GM12878 (cell line): ENCODE measurements around the gene TTF2. TPM values are rescaled to one million over a fixed set of nuclear protein-coding genes. Genes with fewer than 3 reads are reported as not detected.

Experiments used
- ATAC-seq: fragments of 200-7000 bp; cut with Tn5 transposase; 3 replicates; pipeline ENCODE4 v1.9.1; 2020; ENCODE audit warnings: mild to moderate bottlenecking, moderate library complexity
- BruUV-seq: library from RNA; stranded (reverse); fragments of 400-500 nt; replicated peaks from 2 replicates; lab custom pipeline; 2021; lab: Mats Ljungman, UMichigan
- CTCF ChIA-PET: fragments of 300-600 bp; sonication (Branson Sonifier 250); formaldehyde crosslinking; extraction: SDS; loops from one replicate; lab custom pipeline; 2021; ENCODE audit warnings: inconsistent platforms; lab: Yijun Ruan, JAX
- POLR2A ChIA-PET: fragments of 350-600 bp; formaldehyde crosslinking; extraction: SDS; loops from one replicate; lab custom pipeline; 2021; ENCODE audit warnings: inconsistent platforms; lab: Charles Lee
- RAD21 ChIA-PET: fragments of 300-600 bp; sonication (Branson Sonifier 250); formaldehyde crosslinking; loops from one replicate; lab custom pipeline; 2023; ENCODE audit warnings: antibody characterized with exemption; ENCODE audit not compliant: unreplicated experiment; lab: Charles Lee
- SMC1A ChIA-PET: fragments of 300-600 bp; sonication (Branson Sonifier 250); formaldehyde crosslinking; loops from one replicate; lab custom pipeline; 2023; ENCODE audit not compliant: unreplicated experiment, uncharacterized antibody; lab: Charles Lee
- DNase-seq: peaks from one replicate; pipeline ENCODE4 v3.0.0-alpha.2; 2011; ENCODE audit warnings: low read depth, low spot score
- FAIRE-seq: peaks from 3 replicates; lab custom pipeline; 2011; peaks lifted over from hg19 to GRCh38; lab: Jason Lieb, UNC
- H2AFZ ChIP-seq: 2 replicates; pipeline ENCODE4 v1.6.0; 2011; ENCODE audit warnings: low read depth, low read length, control low read depth; ENCODE audit not compliant: control insufficient read depth
- H3K27ac ChIP-seq: 2 replicates; pipeline ENCODE4 v1.5.1; 2011; ENCODE audit warnings: control low read depth; ENCODE audit not compliant: control insufficient read depth, insufficient read depth
- H3K27me3 ChIP-seq, 2 experiments: replicated peaks in 1 of 2; 2 replicates each; pipeline versions ENCODE4 v1.6.0 to v1.6.1; 2011; ENCODE audit warnings: low read length in 1 of 2; ENCODE audit not compliant: control insufficient read depth in 2 of 2, insufficient read depth in 2 of 2
- H3K36me3 ChIP-seq, 2 experiments: 2 replicates each; pipeline ENCODE4 v1.5.1; 2011; ENCODE audit warnings: low read length in 1 of 2; ENCODE audit not compliant: control insufficient read depth in 2 of 2, insufficient read depth in 2 of 2
- H3K4me1 ChIP-seq: 2 replicates; pipeline ENCODE4 v1.6.1; 2011; ENCODE audit warnings: mild to moderate bottlenecking, low read length, moderate library complexity, mixed read lengths; ENCODE audit not compliant: control insufficient read depth, insufficient read depth
- H3K4me2 ChIP-seq: 2 replicates; pipeline ENCODE4 v1.6.0; 2011; ENCODE audit warnings: control low read depth; ENCODE audit not compliant: control insufficient read depth, insufficient read depth
- H3K4me3 ChIP-seq: fragments of 200-600 bp; sonication (generic); 2 replicates; pipeline ENCODE4 v1.5.1; 2016
- H3K79me2 ChIP-seq: 2 replicates; pipeline ENCODE4 v1.6.0; 2011; ENCODE audit warnings: low read length; ENCODE audit not compliant: control insufficient read depth, insufficient read depth
- H3K9ac ChIP-seq: 2 replicates; pipeline ENCODE4 v1.8.0; 2011; ENCODE audit warnings: low read length, control low read depth, mixed read lengths; ENCODE audit not compliant: control insufficient read depth, insufficient read depth
- H3K9me3 ChIP-seq: replicated peaks from 3 replicates; pipeline ENCODE4 v1.5.1; 2011; ENCODE audit warnings: mild to moderate bottlenecking, low read length; ENCODE audit not compliant: control insufficient read depth, insufficient read depth
- H4K20me1 ChIP-seq: 2 replicates; pipeline ENCODE4 v1.6.0; 2011; ENCODE audit not compliant: control insufficient read depth, insufficient read depth
- E2F4 ChIP-seq: IDR thresholded peaks from 2 replicates; pipeline ENCODE4 v1.6.1; 2012; ENCODE audit warnings: low read depth, low read length, improper control_type of control experiment
- KAT2A ChIP-seq: conservative IDR thresholded peaks from 2 replicates; pipeline ENCODE4 v1.6.1; 2011; ENCODE audit warnings: low read depth, low read length; ENCODE audit not compliant: control insufficient read depth
- TBL1XR1 ChIP-seq: IDR thresholded peaks from 2 replicates; pipeline ENCODE4 v1.6.1; 2012; ENCODE audit warnings: low read depth, low read length, improper control_type of control experiment
- WGBS: methylation state at CpG from one replicate; pipeline ENCODE4 v1.1.6; 2016; ENCODE audit warnings: low lambda C conversion rate; ENCODE audit not compliant: insufficient replicate concordance, insufficient coverage; ENCODE audit errors: missing lambda C conversion rate; 5-methylcytosine and 5-hydroxymethylcytosine counted together
- in situ Hi-C: fragments of 300-500 bp; cut with MboI; formaldehyde crosslinking; loops from 9 replicates; pipeline ENCODE4 v1.14.3; 2018; ENCODE audit warnings: mixed read lengths
- intact Hi-C: fragments of 100-400 bp; cut with micrococcal nuclease; formaldehyde crosslinking; loops from one replicate; pipeline ENCODE4 v1.14.2; 2022; ENCODE audit not compliant: unreplicated experiment
- polyA plus RNA-seq, 11 experiments: library from polyadenylated mRNA; depleted of rRNA in 4 of 11; unstranded in 6 of 11; stranded (reverse) in 5 of 11; fragments of >200 nt; fragmentation: Nextera tagmentation in 4 of 11; fragmentation: Illumina TruSeq in 1 of 11; extraction: Ambion mirVana in 4 of 11; extraction: Trizol in 1 of 11; gene quantifications; 1 replicate in 1 of 11; 2 replicates in 10 of 11; pipeline versions ENCODE4 v1.2.1 to v1.2.3, GENCODE V29; 2011 to 2016; ENCODE audit warnings: inconsistent platforms in 2 of 11, missing spikeins in 2 of 11, low read depth in 1 of 11
- total RNA-seq, 4 experiments: library from RNA; depleted of rRNA in 3 of 4; stranded (reverse); fragments of >200 nt in 3 of 4; fragmentation: Illumina TruSeq in 1 of 4; extraction: Trizol in 1 of 4; gene quantifications; 2 replicates each; pipeline versions ENCODE4 v1.2.1 to v1.2.3, GENCODE V29; 2013 to 2021

Gene TTF2
- total and polyA plus RNA-seq, 10 of the 15 experiments (the other 5 are each of a cell fraction or from before 2014, with no cell fraction given) = 17.7 to 134 (median 78.2) TPM

- no TSS peak for BruUV-seq
- no peaks in the 10 kb centered on the region for H3K9me3 ChIP-seq
- WGBS = 68% methylated on average over 6 of the region's 6 CpGs
- H3K27me3 ChIP-seq = no peaks in the 10 kb centered on the region
- DNase-seq (no peak), FAIRE-seq (no peak), ATAC-seq (no peak)
- in situ Hi-C loops (no loop called here), intact Hi-C loops (loop anchor here (5.0 to 10.0 kb wide), 2 partner anchors 216 to 298 kb away; partner anchors contain the start of gene MAN1A2)
- no peak overlapping the region for H3K4me3 ChIP-seq
- SMC1A ChIA-PET = interaction anchor here (0.6 to 6.9 kb wide), 10 partner anchors 8 to 828 kb away, joined by 3 to 49 read pairs (median 4); no protein-coding TSS in a partner anchor
- POLR2A ChIA-PET = no interaction called here
- no peak overlapping the region for H3K4me2 ChIP-seq
- H3K4me1 ChIP-seq = peaks cover 16% of the 10 kb centered on the region
- H2AFZ ChIP-seq = no peak overlapping the region
- no peak overlapping the region for H3K9ac ChIP-seq
- H3K36me3 ChIP-seq = peaks cover 0 to 6% of the 10 kb centered on the region in 2 experiments
- CTCF ChIA-PET = interaction anchor here (0.6 to 9.1 kb wide), 12 partner anchors 15 to 691 kb away, joined by 3 to 167 read pairs (median 7); no protein-coding TSS in a partner anchor
- TF ChIP-seq TBL1XR1 = no peak
- no peak for TF ChIP-seq E2F4
- no peak for TF ChIP-seq KAT2A
- no peak overlapping the region for H3K27ac ChIP-seq
- peaks cover 79% of the 10 kb centered on the region for H3K79me2 ChIP-seq
- RAD21 ChIA-PET = interaction anchor here (0.9 to 6.3 kb wide), 5 partner anchors 14 to 830 kb away, joined by 3 to 53 read pairs (median 4); no protein-coding TSS in a partner anchor
- H4K20me1 ChIP-seq = peaks cover 2% of the 10 kb centered on the region; the same call in 1 of the 2 replicates
These were observed 6.2 kb downstream of the TTF2 start for GRCh38 chr1:117066367-117066766.
